ENCODE measurements around the gene TADA1. TPM values are rescaled to one million over a fixed set of nuclear protein-coding genes. Genes with fewer than 3 reads are reported as not detected.
A peak's percentile ranks its signal among the peaks of the same experiment; 100 is the strongest.

The TADA1 gene
- total RNA-seq, 1 donor from 2014 or later = 9.9 TPM

DNA sequence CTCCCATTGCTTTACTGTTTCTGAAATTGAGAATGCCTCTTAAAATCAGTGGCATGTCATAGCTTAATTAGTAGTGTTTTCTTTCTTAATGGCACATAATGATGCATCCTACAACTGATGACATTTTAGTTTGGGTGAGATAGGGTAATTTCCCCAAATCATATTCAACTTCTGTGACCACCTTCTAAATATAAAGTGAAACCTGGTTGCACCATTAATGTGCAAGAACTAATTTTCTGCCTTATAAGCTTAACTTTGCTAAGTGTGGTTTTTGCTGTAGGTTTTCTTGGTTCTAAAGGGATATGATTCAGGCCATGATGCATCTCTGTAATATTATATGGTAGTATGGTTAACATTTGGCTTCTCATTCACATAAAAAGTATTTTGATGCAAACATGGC is 27.9 kb downstream of the TADA1 start:
- no peak overlapping the region for H3K4me3 Mint-ChIP-seq (ENCODE audit: unreplicated experiment)
- no peak overlapping the region for H3K27ac Mint-ChIP-seq (ENCODE audit: unreplicated experiment)
- H3K36me3 Mint-ChIP-seq (ENCODE audit: low read depth, unreplicated experiment) = peaks cover 40% of the 10 kb centered on the region
- H3K4me3 ChIP-seq (ENCODE audit: insufficient read depth, low read depth, low read length) = no peak overlapping the region
- peaks cover 84% of the 10 kb centered on the region for H4K20me1 ChIP-seq (ENCODE audit: insufficient read depth, low read length)
- H3K36me3 ChIP-seq (ENCODE audit: insufficient read depth, low read length) = peaks cover 76% of the 10 kb centered on the region
- no peak overlapping the region for H2AFZ ChIP-seq (ENCODE audit: low read depth, low read length)
- peaks cover 22% of the 10 kb centered on the region for H3K4me1 Mint-ChIP-seq (ENCODE audit: low read depth, unreplicated experiment)
- peaks cover 11% of the 10 kb centered on the region for H3K4me1 ChIP-seq (ENCODE audit: insufficient read depth, low read length)
- no peaks in the 10 kb centered on the region for H3K9me3 Mint-ChIP-seq (ENCODE audit: unreplicated experiment)
- peaks cover 68% of the 10 kb centered on the region for H3K79me2 ChIP-seq (ENCODE audit: insufficient read depth, low read length)
- H3K27me3 ChIP-seq (ENCODE audit: insufficient read depth, low read length) = no peaks in the 10 kb centered on the region
- TF ChIP-seq CTCF (IDR thresholded peaks at IDR 0.05; ENCODE audit: insufficient read depth, low read depth, low read length) (no peak), EZH2 (IDR thresholded peaks at IDR 0.05; ENCODE audit: insufficient read depth, low read length) (no peak)
- no peaks in the 10 kb centered on the region for H3K9me3 ChIP-seq (ENCODE audit: insufficient read depth, low read depth, low read length)
- H3K4me2 ChIP-seq (ENCODE audit: low read length) = no peak overlapping the region
- no peaks in the 10 kb centered on the region for H3K27me3 Mint-ChIP-seq (ENCODE audit: low read depth, unreplicated experiment)
- H3K27ac ChIP-seq (ENCODE audit: low read depth, low read length) = no peak overlapping the region
- FAIRE-seq = no peak
- no peak overlapping the region for H3K9ac ChIP-seq (ENCODE audit: low read length)
- no peak for DNase-seq (ENCODE audit: low read depth)

DNA sequence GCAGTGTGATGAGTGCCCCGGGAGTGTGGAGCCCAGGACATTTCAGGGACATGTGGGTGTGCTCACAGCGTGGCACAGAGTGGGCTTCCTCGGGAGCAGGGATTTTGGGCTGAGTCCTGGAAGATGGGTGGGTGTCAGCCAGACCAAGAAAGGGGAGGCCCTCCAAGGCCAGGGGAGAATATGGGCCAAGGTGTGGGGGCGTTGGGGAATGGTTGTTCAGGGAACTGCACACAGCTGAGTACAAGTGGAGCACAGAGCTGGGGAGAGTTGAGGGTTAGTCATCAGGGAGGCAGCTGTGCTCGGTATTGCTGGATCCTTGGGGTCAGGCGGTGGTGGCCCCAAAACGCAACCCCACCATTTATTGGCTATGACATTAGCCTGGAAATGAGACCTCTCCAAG is 31.3 kb downstream of the TADA1 start:
- no peaks in the 10 kb centered on the region for H3K9me3 ChIP-seq (ENCODE audit: insufficient read depth, low read depth, low read length)
- peak overlapping the region; percentile 64 for H3K27ac Mint-ChIP-seq (ENCODE audit: unreplicated experiment)
- no peaks in the 10 kb centered on the region for H3K27me3 Mint-ChIP-seq (ENCODE audit: low read depth, unreplicated experiment)
- H3K4me3 Mint-ChIP-seq (ENCODE audit: unreplicated experiment) = peak overlapping the region; percentile 69
- H3K36me3 Mint-ChIP-seq (ENCODE audit: low read depth, unreplicated experiment) = peaks cover 25% of the 10 kb centered on the region
- no peaks in the 10 kb centered on the region for H3K27me3 ChIP-seq (ENCODE audit: insufficient read depth, low read length)
- FAIRE-seq (no peak), DNase-seq (ENCODE audit: low read depth) (no peak)
- peaks cover 78% of the 10 kb centered on the region for H3K36me3 ChIP-seq (ENCODE audit: insufficient read depth, low read length)
- H3K4me2 ChIP-seq (ENCODE audit: low read length) = peak overlapping the region; percentile 10
- no peak overlapping the region for H2AFZ ChIP-seq (ENCODE audit: low read depth, low read length)
- no peak overlapping the region for H3K9ac ChIP-seq (ENCODE audit: low read length)
- H4K20me1 ChIP-seq (ENCODE audit: insufficient read depth, low read length) = peaks cover 87% of the 10 kb centered on the region
- TF ChIP-seq EZH2 (IDR thresholded peaks at IDR 0.05; ENCODE audit: insufficient read depth, low read length) = no peak
- H3K27ac ChIP-seq (ENCODE audit: low read depth, low read length) = no peak overlapping the region
- peaks cover 83% of the 10 kb centered on the region for H3K79me2 ChIP-seq (ENCODE audit: insufficient read depth, low read length)
- peaks cover 47% of the 10 kb centered on the region for H3K4me1 Mint-ChIP-seq (ENCODE audit: low read depth, unreplicated experiment)
- H3K9me3 Mint-ChIP-seq (ENCODE audit: unreplicated experiment) = no peaks in the 10 kb centered on the region
- peaks cover 33% of the 10 kb centered on the region for H3K4me1 ChIP-seq (ENCODE audit: insufficient read depth, low read length)
- no peak overlapping the region for H3K4me3 ChIP-seq (ENCODE audit: insufficient read depth, low read depth, low read length)

GRCh38 chr1:166843769-166844596 is 32.1 kb downstream of the TADA1 start:
- H3K27me3 ChIP-seq (ENCODE audit: insufficient read depth, low read length) = no peaks in the 10 kb centered on the region
- H3K9ac ChIP-seq (ENCODE audit: low read length) = no peak overlapping the region
- Mint-ChIP-seq H3K9me3 (ENCODE audit: unreplicated experiment) (no peaks in the 10 kb centered on the region), H3K27me3 (ENCODE audit: low read depth, unreplicated experiment) (no peaks in the 10 kb centered on the region), H3K4me1 (ENCODE audit: low read depth, unreplicated experiment) (peaks cover 47% of the 10 kb centered on the region), H3K36me3 (ENCODE audit: low read depth, unreplicated experiment) (peaks cover 17% of the 10 kb centered on the region), H3K4me3 (ENCODE audit: unreplicated experiment) (peak overlapping the region; percentile 69), H3K27ac (ENCODE audit: unreplicated experiment) (peak overlapping the region; percentile 64)
- peak; percentile 4 for DNase-seq (ENCODE audit: low read depth)
- peaks cover 76% of the 10 kb centered on the region for H3K79me2 ChIP-seq (ENCODE audit: insufficient read depth, low read length)
- H3K4me3 ChIP-seq (ENCODE audit: insufficient read depth, low read depth, low read length) = no peak overlapping the region
- no peak for FAIRE-seq
- H4K20me1 ChIP-seq (ENCODE audit: insufficient read depth, low read length) = peaks cover 80% of the 10 kb centered on the region
- peak overlapping the region; percentile 10 for H3K4me2 ChIP-seq (ENCODE audit: low read length)
- H3K27ac ChIP-seq (ENCODE audit: low read depth, low read length) = peak overlapping the region; percentile 20
- H3K9me3 ChIP-seq (ENCODE audit: insufficient read depth, low read depth, low read length) = no peaks in the 10 kb centered on the region
- TF ChIP-seq EZH2 (IDR thresholded peaks at IDR 0.05; ENCODE audit: insufficient read depth, low read length) (no peak), CTCF (IDR thresholded peaks at IDR 0.05; ENCODE audit: insufficient read depth, low read depth, low read length) (no peak)
- H3K4me1 ChIP-seq (ENCODE audit: insufficient read depth, low read length) = peaks cover 34% of the 10 kb centered on the region
- no peak overlapping the region for H2AFZ ChIP-seq (ENCODE audit: low read depth, low read length)
- H3K36me3 ChIP-seq (ENCODE audit: insufficient read depth, low read length) = peaks cover 69% of the 10 kb centered on the region
